GM18519 (cell line): ENCODE measurements around the gene MUC16.
"Not testable (repeated sequence)": the region's sequence is repeated elsewhere in the genome, so short reads cannot be mapped to it uniquely, and the experiment has no call there.

Experiments used
- ATAC-seq: cut with Tn5 transposase; IDR thresholded peaks from one replicate; pipeline ENCODE4 v1.9.1; 2021; ENCODE audit warnings: mild to moderate bottlenecking, moderate library complexity; ENCODE audit not compliant: unreplicated experiment, low FRiP score

MUC16 gene

GRCh38 chr19:9009935-9010651 is at the start of gene MUC16:
MUC16 (minus strand) TSS chr19:9010409.
- no peak for ATAC-seq

- ATAC-seq, result no peak
These were observed 48.9 kb upstream of the MUC16 start for GRCh38 chr19:9058905-9059667.

GRCh38 chr19:9057505-9058258 is 47.5 kb upstream of the MUC16 start:
- ATAC-seq, result no peak

DNA sequence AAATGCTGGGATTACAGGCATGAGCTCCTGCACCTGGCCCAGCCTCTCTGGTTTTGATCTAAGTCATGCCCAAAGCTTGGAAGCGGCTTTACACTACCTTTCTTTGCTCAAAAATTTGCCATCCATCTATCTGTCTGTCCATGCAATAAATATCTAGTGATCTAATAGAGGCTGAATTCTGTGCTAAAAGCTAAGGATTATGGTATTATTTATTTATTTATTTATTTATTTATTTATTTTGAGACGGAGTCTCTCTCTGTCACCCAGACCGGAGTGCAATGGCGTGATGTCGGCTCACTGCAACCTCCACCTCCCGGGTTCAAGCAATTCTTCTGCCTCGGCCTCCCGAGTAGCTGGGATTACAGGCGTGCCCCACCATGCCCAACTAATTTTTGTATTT is 45.9 kb upstream of the MUC16 start:
- not testable (repeated sequence) for ATAC-seq

DNA sequence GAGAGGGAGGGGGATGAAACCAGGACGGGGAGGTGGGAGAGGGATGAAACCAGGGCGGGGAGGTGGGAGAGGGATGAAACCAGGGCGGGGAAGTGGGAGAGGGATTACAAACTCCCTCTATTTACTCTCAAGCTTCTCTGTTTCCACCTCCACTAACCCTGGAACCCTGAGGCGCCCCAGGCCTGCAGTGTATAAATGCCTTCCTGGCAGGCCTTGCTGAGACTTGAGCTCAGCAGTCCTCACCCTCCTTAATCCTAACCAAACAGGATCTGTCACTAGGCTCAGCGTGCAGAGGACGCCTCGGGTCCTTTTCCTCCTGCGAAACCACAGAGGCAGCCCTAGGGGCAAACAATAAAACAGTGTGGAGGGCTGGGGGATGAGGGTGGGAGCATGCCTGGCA is 44.6 kb upstream of the MUC16 start:
- ATAC-seq, result no peak

DNA sequence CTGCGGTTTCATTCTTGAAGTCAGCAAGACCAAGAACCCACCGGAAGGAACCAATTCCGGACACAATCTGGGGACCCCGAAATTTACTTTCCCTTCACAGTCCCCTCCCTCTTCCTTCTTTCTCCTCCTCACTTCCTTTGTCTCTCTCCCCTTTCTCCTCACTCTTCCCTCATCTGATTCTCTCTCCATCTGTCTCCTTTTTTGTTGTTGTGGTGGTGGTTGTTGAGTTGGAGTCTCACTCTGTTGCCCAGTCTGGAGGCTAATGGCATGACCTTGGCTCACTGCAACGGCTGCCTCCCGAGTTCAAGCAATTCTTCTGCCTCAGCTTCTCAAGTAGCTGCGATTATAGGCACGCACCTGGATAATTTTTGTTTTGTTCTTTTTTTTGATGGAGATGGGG is 44.0 kb upstream of the MUC16 start:
- ATAC-seq, result no peak

GRCh38 chr19:9053674-9054073 is 43.5 kb upstream of the MUC16 start:
- ATAC-seq, result not testable (repeated sequence)

GRCh38 chr19:9052894-9053293 is 42.7 kb upstream of the MUC16 start:
- ATAC-seq, result no peak

- ATAC-seq, result no peak
These were observed 36.5 kb upstream of the MUC16 start for GRCh38 chr19:9046694-9047093.

DNA sequence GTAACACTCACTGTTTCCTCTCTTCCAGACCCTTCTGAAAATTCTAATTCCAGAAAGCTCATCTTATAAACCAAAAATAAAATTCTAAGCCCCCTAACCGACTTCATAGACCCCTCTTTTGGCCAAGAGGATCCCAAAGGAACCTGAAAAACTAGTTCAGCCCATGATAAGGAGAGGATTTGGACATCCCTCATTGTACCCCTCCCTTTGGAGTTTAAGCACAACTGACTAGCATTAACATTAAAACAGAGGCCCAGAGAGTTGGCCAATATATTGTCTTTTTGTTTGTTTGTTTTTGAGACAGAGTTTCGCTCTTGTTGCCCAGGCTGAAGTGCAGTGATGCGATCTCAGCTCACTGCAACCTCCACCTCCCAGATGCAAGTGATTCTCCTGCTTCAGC is 34.2 kb upstream of the MUC16 start:
- no peak for ATAC-seq

DNA sequence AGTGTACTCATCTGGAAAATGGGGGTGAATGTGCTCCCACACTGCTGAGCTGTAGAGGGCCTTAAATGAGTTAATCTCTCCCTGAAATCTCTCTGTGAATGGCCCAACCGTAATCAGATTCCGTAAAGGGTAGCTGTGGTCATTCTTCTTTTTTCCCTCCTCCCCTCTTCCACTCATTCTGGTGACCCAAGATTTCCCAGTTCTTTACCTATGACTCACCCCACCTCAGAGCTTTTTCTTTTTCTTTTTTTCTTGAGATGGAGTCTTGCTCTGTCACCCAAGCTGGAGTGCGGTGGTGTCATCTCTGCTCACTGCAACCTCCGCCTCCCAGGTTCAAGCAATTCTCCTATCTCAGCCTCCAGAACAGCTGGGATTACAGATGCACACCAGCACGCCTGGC is 33.3 kb upstream of the MUC16 start:
- ATAC-seq, result no peak

- ATAC-seq, result no peak
These were observed 30.8 kb upstream of the MUC16 start for GRCh38 chr19:9041023-9041422.

DNA sequence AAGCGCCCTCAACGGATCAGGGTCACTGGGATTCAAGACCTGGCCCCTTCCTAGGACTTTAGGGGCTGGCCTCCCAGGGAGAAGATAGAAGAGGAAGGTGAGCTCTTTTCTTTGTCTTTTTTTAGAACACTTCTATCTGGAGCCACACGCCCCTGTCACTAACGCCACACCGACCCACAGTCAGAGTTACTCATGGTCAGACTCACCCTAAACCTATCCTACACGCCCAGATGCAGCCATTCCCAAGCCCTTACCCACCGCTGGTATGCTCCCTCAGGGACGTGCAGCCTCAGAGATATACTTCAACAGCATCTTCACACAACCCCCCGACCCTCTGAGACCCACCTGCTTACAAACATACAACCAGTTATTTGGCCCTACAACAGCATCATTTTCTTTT is 29.9 kb upstream of the MUC16 start:
- no peak for ATAC-seq

DNA sequence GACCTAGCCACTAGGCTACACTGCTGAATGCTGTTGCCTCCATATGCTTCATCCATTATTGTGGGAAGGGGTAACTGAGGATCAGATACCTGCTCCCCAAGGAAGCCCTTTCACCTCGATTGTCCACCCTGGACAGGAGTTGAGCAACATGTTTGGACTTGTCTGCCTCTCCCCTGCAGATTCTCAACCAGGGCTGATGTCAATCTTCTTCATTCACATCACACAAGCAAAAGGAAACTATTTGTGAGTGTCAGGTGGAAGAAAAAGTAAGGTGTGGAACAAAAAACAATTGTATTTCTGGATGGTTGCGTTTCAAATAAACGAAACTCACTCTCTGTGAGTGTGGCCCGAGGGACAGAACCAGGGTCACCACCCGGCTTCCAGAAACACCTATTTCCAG is 29.5 kb upstream of the MUC16 start:
- ATAC-seq, result no peak

DNA sequence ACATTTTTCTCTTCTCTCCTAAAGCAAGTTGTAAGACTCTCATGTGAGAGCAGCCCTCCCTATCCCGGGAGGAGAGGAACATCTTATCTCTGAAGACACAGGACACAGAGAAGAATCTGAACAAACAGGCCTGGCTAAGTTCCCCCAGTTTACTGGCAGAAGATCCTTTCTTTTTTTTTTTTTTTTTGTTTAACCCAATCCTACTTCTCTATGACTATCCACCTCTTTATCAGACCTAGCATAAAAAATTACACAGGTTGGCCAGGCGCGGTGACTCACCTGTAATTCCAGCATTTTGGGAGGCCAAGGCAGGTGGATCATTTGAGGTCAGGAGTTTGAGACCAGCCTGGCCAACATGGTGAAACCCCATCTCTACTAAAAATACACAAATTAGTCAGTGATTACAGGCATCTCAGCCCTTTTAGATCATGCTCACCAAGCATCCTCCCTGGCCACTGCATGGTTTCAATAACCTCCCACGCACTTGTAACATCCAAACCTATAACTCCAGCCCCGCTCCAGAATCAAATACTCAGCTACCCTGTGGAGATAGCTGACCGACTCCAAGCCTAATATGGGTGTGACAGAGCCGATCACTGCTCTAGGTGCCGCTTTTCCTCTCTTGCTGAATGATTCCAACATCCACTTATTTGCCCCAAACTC is 27.3 kb upstream of the MUC16 start:
- no peak for ATAC-seq

DNA sequence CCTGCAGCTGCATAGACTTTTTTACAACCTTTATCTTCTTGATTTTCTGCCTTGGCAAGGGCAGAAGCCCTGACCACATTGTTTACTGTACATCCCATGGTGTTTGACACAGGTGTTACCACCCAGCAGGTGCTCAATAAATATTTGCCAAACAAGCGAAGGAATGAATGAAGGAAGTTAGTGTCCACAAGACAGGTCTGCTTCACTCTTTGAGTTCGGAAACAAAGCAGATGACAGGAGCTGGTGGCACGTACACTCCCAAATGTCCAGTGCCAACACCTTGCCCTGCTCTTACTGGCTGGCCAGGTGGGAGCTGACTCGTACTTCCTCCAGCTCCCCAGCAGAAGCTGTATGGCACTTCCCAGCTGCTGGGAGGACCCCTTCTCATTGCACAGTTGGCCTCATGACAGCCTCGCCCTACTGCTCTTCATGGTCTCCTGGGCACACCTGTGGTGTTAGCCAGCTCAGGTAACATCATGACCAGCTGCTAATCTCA is 22.0 kb upstream of the MUC16 start:
- no peak for ATAC-seq

DNA sequence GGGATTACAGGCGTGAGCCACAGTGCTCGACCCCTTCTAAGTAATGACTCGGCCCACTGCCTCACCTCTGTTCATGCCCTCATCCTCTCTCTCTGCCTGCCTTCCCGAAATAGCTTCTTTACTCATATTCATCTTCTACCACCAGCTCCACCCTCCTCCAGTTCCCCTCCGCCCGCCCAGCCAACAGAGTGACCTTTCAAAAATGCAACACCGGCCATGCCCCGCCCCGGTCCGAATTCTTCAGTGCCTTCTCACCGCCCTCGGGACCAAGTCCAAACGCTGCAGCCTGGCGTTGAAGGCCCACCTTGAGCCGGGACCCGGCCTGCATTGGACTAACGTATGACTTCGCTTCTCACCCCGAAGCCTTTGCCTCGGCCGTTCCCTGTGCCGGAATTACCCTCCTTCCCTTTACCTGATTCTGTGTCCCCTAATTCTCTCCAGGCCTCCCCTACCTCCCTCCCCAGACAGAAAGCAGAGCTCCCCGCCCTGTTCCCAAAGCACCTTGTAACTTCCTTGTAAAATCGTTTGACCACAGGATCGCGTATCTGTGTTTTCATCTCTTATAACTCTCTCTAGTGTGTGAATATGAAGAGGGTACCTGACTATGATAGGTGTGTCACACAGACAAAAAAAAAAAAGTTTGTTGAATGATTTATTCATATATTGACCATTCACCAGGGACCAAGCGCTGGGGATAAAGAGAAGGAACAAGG is 8.1 kb upstream of the MUC16 start:
- ATAC-seq, result no peak

DNA sequence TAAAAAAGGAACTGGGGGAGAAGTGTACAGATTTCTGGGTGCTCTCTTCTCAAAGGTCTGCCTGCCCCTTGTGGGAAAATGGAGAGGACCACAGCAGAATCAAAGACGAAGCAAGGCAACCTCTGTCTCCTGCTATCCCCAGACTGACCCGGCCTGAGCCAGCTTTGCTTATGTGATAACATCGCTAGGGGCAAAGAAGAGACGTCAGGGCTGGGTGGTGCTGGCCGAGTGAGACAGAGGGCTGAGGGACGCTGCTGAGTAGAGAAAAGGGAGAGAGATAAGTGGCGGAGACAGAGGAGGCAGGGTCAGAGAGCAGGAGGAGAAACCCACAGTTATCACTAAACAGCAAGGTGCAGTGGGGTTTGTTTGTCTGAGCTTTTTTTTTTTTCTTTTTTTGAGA is 4.6 kb upstream of the MUC16 start:
- no peak for ATAC-seq

GRCh38 chr19:9013988-9014387 is 3.8 kb upstream of the MUC16 start:
- no peak for ATAC-seq

- no peak for ATAC-seq
These were observed 1.7 kb upstream of the MUC16 start for GRCh38 chr19:9011875-9012274.
